Transverse colon (tissue), 4 donors: ENCODE measurements around the gene PRIM2. TPM values are rescaled to one million over a fixed set of nuclear protein-coding genes. Genes with fewer than 3 reads are reported as not detected.
A peak's percentile ranks its signal among the peaks of the same experiment; 100 is the strongest.
"Not testable (repeated sequence)": the region's sequence is repeated elsewhere in the genome, so short reads cannot be mapped to it uniquely, and the experiment has no call there.

Source experiments
- DNase-seq: peaks from one replicate; pipeline ENCODE4 v3.0.0-alpha.2; 2019
- H3K27ac ChIP-seq, 4 donors: fragments of 200-600 bp; sonication (generic); 2 replicates each; pipeline ENCODE4 v1.5.1; 2016 to 2018; ENCODE audit warnings: inconsistent platforms in 4 of 4
- H3K27me3 ChIP-seq: fragments of 200-600 bp; sonication (generic); 2 replicates; pipeline ENCODE4 v1.5.1; 2017; ENCODE audit warnings: inconsistent platforms
- H3K36me3 ChIP-seq, 4 donors: fragments of 200-600 bp; sonication (generic); 2 replicates each; pipeline ENCODE4 v1.5.1; 2017 to 2019; ENCODE audit warnings: inconsistent platforms in 4 of 4
- H3K4me1 ChIP-seq, 4 donors: fragments of 200-600 bp; sonication (generic); 2 replicates each; pipeline ENCODE4 v1.5.1; 2017 to 2020; ENCODE audit warnings: inconsistent platforms in 4 of 4
- H3K4me3 ChIP-seq, 4 donors: fragments of 200-600 bp; sonication (generic); 1 replicate in 1 of 4; 2 replicates in 3 of 4; pipeline versions ENCODE4 v1.5.1 to v1.6.1; 2017 to 2019; ENCODE audit warnings: inconsistent platforms in 4 of 4
- H3K9me3 ChIP-seq, 2 donors: fragments of 200-600 bp; sonication (generic); 2 replicates each; pipeline ENCODE4 v1.5.1; 2017 to 2019; ENCODE audit warnings: inconsistent platforms in 2 of 2
- CTCF ChIP-seq, 5 experiments: fragments of 200-600 bp in 3 of 5; fragments of 450-650 bp in 2 of 5; sonication (generic) in 3 of 5; IDR thresholded peaks; 1 replicate in 2 of 5; 2 replicates in 3 of 5; pipeline ENCODE4 v1.5.1; 2016 to 2017; ENCODE audit warnings: antibody characterized with exemption in 5 of 5, inconsistent platforms in 3 of 5, mild to moderate bottlenecking in 2 of 5, moderate library complexity in 1 of 5
- WGBS, 2 donors: methylation state at CpG; one replicate each; pipeline ENCODE4 v1.1.5; 2018; ENCODE audit warnings: low coverage in 1 of 2; 5-methylcytosine and 5-hydroxymethylcytosine counted together
- in situ Hi-C, 4 donors: fragments of 200-750 bp; cut with MboI; loops; one replicate each; pipeline versions ENCODE4 v1.15.0 to v1.15.1; 2017; ENCODE audit warnings: low sequenced_read_pairs in 3 of 4, low pct_ligation_motif_present in 1 of 4, low pct_unique_long_range_greater_than_20kb in 1 of 4
- intact Hi-C: fragments of 100-400 bp; cut with DNase I; formaldehyde crosslinking; loops from one replicate; pipeline ENCODE4 v1.15.1; 2023; ENCODE audit warnings: low total_unique reads
- total RNA-seq, 4 donors: library from RNA; depleted of rRNA; stranded (reverse); fragments of >200 nt; gene quantifications; one replicate each; pipeline ENCODE4 v1.1.0, GENCODE V29; 2016

Gene PRIM2
- total RNA-seq, 4 donors from 2014 or later: 9.6 to 47.4 (median 20.4) TPM

GRCh38 chr6:57579489-57579888, 262.1 kb downstream of the PRIM2 start:
- H3K36me3 ChIP-seq, H3K9me3 ChIP-seq, DNase-seq, H3K4me3 ChIP-seq, H3K27me3 ChIP-seq, H3K4me1 ChIP-seq, intact Hi-C loops, in situ Hi-C loops, H3K27ac ChIP-seq: not testable (repeated sequence)
- TF ChIP-seq CTCF (IDR thresholded peaks at IDR 0.05): peak in 1 of 5 experiments; percentile 6

GRCh38 chr6:57581586-57581985, 264.2 kb downstream of the PRIM2 start:
- H3K27ac ChIP-seq, H3K4me1 ChIP-seq, H3K4me3 ChIP-seq, in situ Hi-C loops, intact Hi-C loops, H3K27me3 ChIP-seq, H3K9me3 ChIP-seq, H3K36me3 ChIP-seq, DNase-seq: not testable (repeated sequence)
- WGBS, 2 donors: 82 to 84% methylated on average over 2 to 3 of the region's 3 CpGs

GRCh38 chr6:57601105-57601504, 283.7 kb downstream of the PRIM2 start:
- 93% methylated on average over 3 of the region's 3 CpGs; no CpG with 5 or more reads in 1 of the 2 donors for WGBS, 2 donors
- H3K4me3 ChIP-seq, in situ Hi-C loops, intact Hi-C loops, H3K27me3 ChIP-seq, H3K27ac ChIP-seq, H3K4me1 ChIP-seq, DNase-seq, H3K9me3 ChIP-seq, H3K36me3 ChIP-seq: not testable (repeated sequence)

- H3K36me3 ChIP-seq, H3K9me3 ChIP-seq, H3K4me1 ChIP-seq, H3K27me3 ChIP-seq, intact Hi-C loops, H3K27ac ChIP-seq, H3K4me3 ChIP-seq, in situ Hi-C loops, DNase-seq: not testable (repeated sequence)
Observed at GRCh38 chr6:57605303-57605702, 287.9 kb downstream of the PRIM2 start.

- intact Hi-C loops: not testable (repeated sequence)
Observed at GRCh38 chr6:57606331-57606730, 288.9 kb downstream of the PRIM2 start.

GRCh38 chr6:57610612-57611011, 293.2 kb downstream of the PRIM2 start:
- intact Hi-C loops, DNase-seq, H3K27me3 ChIP-seq, H3K27ac ChIP-seq, H3K36me3 ChIP-seq, in situ Hi-C loops, H3K4me3 ChIP-seq, H3K9me3 ChIP-seq, H3K4me1 ChIP-seq: not testable (repeated sequence)
- WGBS, 2 donors: 95% methylated on average over 2 of the region's 2 CpGs; no CpG with 5 or more reads in 1 of the 2 donors

More at GRCh38 chr6:57606331-57606730, 288.9 kb downstream of the PRIM2 start:
- WGBS, 2 donors: 93% methylated on average over 3 of the region's 3 CpGs; no CpG with 5 or more reads in 1 of the 2 donors
- H3K36me3 ChIP-seq, H3K27me3 ChIP-seq, H3K4me1 ChIP-seq, H3K27ac ChIP-seq, H3K9me3 ChIP-seq, in situ Hi-C loops, H3K4me3 ChIP-seq, DNase-seq: not testable (repeated sequence)

- 80 to 95% methylated on average over 1 to 6 of the region's 6 CpGs for WGBS, 2 donors
- H3K36me3 ChIP-seq, H3K9me3 ChIP-seq, H3K4me3 ChIP-seq, H3K27me3 ChIP-seq, H3K27ac ChIP-seq, H3K4me1 ChIP-seq, in situ Hi-C loops, DNase-seq, intact Hi-C loops: not testable (repeated sequence)
Observed at GRCh38 chr6:57618959-57619358, 301.5 kb downstream of the PRIM2 start.

- 80 to 93% methylated on average over 1 of the region's 1 CpG for WGBS, 2 donors
- H3K4me1 ChIP-seq, DNase-seq, H3K4me3 ChIP-seq, H3K36me3 ChIP-seq, intact Hi-C loops, in situ Hi-C loops, H3K27me3 ChIP-seq, H3K27ac ChIP-seq, H3K9me3 ChIP-seq: not testable (repeated sequence)
Observed at GRCh38 chr6:57631773-57632172, 314.3 kb downstream of the PRIM2 start.

GRCh38 chr6:57658526-57658925, 341.1 kb downstream of the PRIM2 start:
- H3K36me3 ChIP-seq, intact Hi-C loops, H3K9me3 ChIP-seq, H3K4me1 ChIP-seq, in situ Hi-C loops, H3K27ac ChIP-seq, H3K4me3 ChIP-seq, H3K27me3 ChIP-seq, DNase-seq: not testable (repeated sequence)
- 89% methylated on average over 2 of the region's 2 CpGs; no CpG with 5 or more reads in 1 of the 2 donors for WGBS, 2 donors

- H3K36me3 ChIP-seq, intact Hi-C loops, H3K4me3 ChIP-seq, H3K27me3 ChIP-seq, H3K4me1 ChIP-seq, DNase-seq, H3K27ac ChIP-seq, in situ Hi-C loops, H3K9me3 ChIP-seq: not testable (repeated sequence)
- 62 to 74% methylated on average over 2 of the region's 2 CpGs for WGBS, 2 donors
Observed at GRCh38 chr6:57659794-57660193, 342.4 kb downstream of the PRIM2 start.
